Erythroblast (primary cell): Measurements from ENCODE around the gene TDRD1.

Experiments used
- GATA1 ChIP-seq: IDR thresholded peaks from 2 replicates; pipeline ENCODE4 v1.6.1; 2011; ENCODE audit warnings: low read depth, mild to moderate bottlenecking, control low read depth, low read length, moderate library complexity
- POLR2A ChIP-seq: IDR thresholded peaks from 2 replicates; pipeline ENCODE4 v1.6.1; 2011; ENCODE audit warnings: mild to moderate bottlenecking, low read length

- no peak for TF ChIP-seq POLR2A
- no peak for TF ChIP-seq GATA1
Measured at GRCh38 chr10:114221235-114221634, 42.1 kb downstream of the TDRD1 start.
